GM18909 (cell line): ENCODE measurements around the gene UMAD1.

Experiments used
- ATAC-seq: cut with Tn5 transposase; IDR thresholded peaks from one replicate; pipeline ENCODE4 v1.9.1; 2021; ENCODE audit warnings: mild to moderate bottlenecking; ENCODE audit not compliant: unreplicated experiment, poor library complexity

UMAD1 gene

GRCh38 chr7:7687800-7688199, 47.2 kb downstream of the UMAD1 start:
- ATAC-seq: no peak

- ATAC-seq: no peak
These were observed 47.8 kb downstream of the UMAD1 start for GRCh38 chr7:7688310-7688709.

- ATAC-seq: no peak
These were observed 48.4 kb downstream of the UMAD1 start for GRCh38 chr7:7688956-7689355.

DNA sequence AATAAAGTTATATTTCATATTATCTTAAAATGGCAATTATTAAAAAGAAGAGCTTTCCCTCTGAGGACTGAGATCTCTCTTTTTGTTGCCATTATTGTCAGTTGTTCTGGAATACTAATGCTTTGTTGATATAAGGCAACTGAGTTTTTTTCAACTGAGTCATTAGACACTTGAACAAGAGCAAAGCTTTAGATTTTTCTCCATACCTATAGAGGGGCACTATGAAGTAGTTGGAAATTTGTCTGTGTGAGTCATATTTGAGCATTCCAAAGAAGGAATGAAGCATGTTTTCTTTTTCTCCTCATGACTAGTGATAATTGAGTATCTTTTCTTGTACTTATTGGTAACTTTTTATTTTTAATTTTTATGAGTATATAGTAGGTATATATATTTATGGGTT, 53.3 kb downstream of the UMAD1 start:
- no peak for ATAC-seq

GRCh38 chr7:7694542-7694941, 54.0 kb downstream of the UMAD1 start:
- ATAC-seq: no peak

- ATAC-seq: no peak
These were observed 54.7 kb downstream of the UMAD1 start for GRCh38 chr7:7695111-7695817.

- ATAC-seq: no peak
These were observed 56.0 kb downstream of the UMAD1 start for GRCh38 chr7:7696458-7697119.

GRCh38 chr7:7698930-7699329, 58.4 kb downstream of the UMAD1 start:
- ATAC-seq: no peak

DNA sequence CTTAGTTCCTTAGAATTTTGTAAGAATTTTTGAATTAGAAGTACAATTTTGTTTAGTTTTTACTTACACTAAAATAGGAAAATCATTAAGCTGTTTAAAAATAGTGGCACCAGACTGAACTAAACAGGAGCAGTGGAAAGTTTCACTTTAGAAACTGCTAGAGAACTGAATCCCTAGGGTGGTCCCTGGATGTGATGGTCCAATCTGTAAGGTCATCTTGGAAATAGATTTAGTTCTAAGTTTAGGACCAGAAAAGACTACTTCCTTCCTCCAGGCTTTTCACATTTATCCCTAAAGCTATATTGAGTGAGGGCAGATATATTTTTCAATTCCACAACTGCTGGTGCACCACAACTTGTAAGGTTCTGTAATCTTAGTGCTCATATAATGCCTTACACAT, 58.8 kb downstream of the UMAD1 start:
- no peak for ATAC-seq

DNA sequence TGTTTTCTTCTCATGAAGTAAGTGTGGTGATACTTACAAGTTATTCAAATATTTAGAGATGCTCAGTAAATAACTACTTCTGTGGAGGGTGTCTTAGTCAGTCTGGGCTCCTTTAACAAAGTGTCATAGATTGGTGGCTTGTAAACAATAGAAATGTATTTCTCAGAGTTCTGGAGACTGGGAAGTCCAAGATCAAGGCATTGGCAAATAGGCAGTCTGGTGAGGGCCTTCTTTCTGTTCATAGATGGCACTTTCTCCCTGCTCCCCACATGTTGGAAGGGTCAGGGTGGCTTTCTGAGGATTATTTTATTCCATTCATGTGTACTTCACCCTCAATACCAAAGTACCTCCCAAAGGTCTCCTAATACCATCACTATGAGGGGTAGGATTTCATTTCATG, 59.4 kb downstream of the UMAD1 start:
- no peak for ATAC-seq

DNA sequence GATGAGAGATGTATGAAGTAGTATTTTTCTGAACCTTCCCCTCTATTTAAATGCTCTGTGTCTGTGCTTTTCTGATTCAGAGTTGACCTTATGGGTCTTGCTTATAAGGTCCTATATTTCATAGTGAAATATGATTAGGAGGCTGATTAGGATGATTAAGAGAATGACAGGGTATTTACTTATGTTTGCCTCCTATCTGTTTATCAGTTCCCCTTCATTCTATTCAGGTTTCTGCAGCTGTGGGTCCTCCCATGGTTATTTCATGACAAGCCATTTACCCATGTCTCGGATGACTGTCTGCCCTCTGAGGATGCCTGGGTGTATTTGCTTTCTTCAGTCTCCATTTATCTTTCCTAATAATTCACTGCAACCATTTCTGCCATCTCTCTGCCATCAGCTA, 61.0 kb downstream of the UMAD1 start:
- ATAC-seq: peak; percentile 38

DNA sequence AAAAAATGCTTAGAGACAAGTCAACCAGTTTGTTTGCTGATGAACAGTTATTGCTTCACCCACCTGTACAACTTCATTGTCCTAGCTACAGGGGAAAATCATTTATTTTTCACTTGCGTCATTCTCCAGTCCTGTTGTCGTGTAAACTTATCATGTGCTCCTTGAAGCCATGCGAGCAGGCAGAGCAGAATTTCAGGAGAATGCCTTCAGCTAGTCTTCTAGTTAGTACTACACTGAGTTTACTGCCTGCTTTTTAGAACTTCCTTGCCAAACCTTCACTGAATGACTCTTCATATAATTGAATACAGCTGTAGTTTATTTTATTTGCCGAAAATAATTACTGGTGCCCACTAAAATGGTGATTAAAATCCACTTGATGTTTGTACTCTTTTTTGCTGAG, 62.3 kb downstream of the UMAD1 start:
- no peak for ATAC-seq

GRCh38 chr7:7703427-7703826, 62.9 kb downstream of the UMAD1 start:
- ATAC-seq: no peak

GRCh38 chr7:7704867-7705266, 64.3 kb downstream of the UMAD1 start:
- ATAC-seq: no peak

GRCh38 chr7:7705318-7705717, 64.8 kb downstream of the UMAD1 start:
- ATAC-seq: no peak

DNA sequence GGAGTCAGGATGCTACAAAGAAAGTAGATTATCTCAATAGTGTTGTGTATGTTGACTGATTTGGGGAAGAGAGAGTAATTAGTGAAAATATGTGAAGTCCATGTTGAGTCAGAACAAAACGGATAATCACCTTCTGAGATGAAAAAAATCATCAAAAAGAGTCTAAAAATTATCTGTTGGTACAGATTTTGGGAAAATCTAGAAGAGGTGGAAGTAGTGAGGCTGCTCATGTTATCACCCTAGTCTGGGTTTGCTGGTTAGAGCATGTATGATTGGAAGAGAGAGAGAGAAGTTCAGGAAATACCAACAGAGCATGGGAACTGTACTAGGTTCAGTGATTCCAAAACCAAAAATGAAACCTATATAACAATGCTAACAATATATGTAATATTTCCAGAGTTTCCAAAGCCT, 65.6 kb downstream of the UMAD1 start:
- peak; percentile 72 for ATAC-seq

DNA sequence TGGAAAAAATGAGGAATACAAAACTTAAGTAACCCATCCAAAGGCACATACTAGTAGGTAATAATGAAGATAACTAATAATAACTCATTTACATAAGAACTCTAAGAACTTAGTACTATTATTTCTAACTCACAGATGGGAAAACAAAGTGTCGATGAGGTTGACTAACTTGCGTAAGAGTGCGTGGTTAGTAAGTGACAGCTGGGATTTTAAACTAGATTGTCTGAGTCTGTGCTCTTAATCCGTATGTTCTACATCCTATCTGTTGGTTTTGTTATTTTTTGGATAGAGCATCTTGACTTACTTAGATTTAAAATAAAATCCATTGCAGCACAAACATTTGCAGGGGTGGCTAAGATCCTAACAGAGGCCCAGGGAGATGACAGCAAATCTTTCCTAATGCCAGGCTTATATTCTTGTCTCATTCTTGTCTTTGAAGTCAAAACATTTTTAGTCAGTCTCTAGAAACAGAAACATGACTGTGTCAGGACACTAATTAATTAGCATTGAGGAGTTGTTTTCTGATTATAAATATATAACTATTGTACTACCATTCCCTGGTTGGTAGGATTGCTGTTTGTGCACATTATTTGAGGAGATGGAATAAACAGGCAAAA, 66.1 kb downstream of the UMAD1 start:
- peak; percentile 27 for ATAC-seq

GRCh38 chr7:7707246-7707645, 66.7 kb downstream of the UMAD1 start:
- no peak for ATAC-seq

DNA sequence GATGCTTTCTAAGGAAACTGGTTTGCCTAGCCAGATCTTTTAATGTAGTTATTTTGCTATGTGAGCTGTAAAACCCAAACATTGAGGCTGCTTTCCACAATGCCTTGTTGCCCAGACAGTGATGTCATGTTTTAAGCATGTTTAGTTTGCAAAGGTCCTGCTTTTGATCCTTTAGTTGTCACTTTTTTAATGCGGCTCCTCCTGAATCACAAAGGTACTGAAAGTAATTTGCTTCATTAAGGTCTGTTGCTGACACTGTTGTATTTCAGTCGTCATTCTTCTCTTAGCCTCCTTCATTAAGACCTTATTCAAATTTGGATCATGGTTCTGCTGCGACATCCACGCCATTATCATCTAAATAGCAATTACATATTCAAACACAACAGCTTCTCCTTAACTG, 67.3 kb downstream of the UMAD1 start:
- ATAC-seq: no peak

DNA sequence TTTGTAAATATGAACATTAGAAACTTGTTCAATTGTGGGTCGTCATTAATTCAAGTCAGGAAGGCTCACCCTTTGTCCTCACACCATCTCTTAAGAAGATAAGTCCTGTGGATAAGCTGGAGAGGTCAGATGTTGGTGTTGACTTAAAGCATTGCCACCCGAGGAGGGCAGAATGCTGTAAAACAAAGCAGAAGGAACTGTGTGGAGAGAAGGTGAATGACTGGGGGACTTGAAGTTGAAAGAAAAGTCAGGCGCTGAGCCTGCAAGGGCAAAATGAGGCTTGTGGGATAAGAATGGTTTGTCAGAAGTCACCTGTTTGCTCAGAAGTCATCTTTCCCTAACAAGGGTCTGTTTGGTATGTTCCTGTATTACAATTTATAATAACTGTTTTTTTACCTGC, 68.7 kb downstream of the UMAD1 start:
- ATAC-seq: no peak

- no peak for ATAC-seq
These were observed 69.9 kb downstream of the UMAD1 start for GRCh38 chr7:7710469-7710868.

GRCh38 chr7:7713730-7714129, 73.2 kb downstream of the UMAD1 start:
- ATAC-seq: no peak
